Activated CD4-positive, alpha-beta T cell treated with anti-CD3 and anti-CD28 coated beads, Interleukin-2, amount 50 U/mL, for 24 hours (primary cell): Measurements from ENCODE around the gene NDRG2.
"Not testable (repeated sequence)": the region's sequence is repeated elsewhere in the genome, so short reads cannot be mapped to it uniquely, and the experiment has no call there.

Source experiments
- DNase-seq, 2 donors: peaks; one replicate each; pipeline ENCODE4 v3.0.0-alpha.2; 2020; ENCODE audit warnings: low read depth in 1 of 2, low spot score in 1 of 2

The NDRG2 gene

GRCh38 chr14:21056520-21057163 lies 31.8 kb upstream of the NDRG2 start:
- DNase-seq = no peak

GRCh38 chr14:21055432-21056117 lies 30.7 kb upstream of the NDRG2 start:
- DNase-seq = no peak

- no peak for DNase-seq
These were observed 29.9 kb upstream of the NDRG2 start for GRCh38 chr14:21054768-21055145.

- no peak for DNase-seq
These were observed 29.4 kb upstream of the NDRG2 start for GRCh38 chr14:21054123-21054767.

GRCh38 chr14:21053184-21054122 lies 28.6 kb upstream of the NDRG2 start:
- no peak for DNase-seq

- no peak for DNase-seq
These were observed 25.7 kb upstream of the NDRG2 start for GRCh38 chr14:21050597-21050996.

- no peak for DNase-seq
These were observed 24.4 kb upstream of the NDRG2 start for GRCh38 chr14:21049271-21049673.

GRCh38 chr14:21048638-21049037 lies 23.8 kb upstream of the NDRG2 start:
- DNase-seq = no peak

GRCh38 chr14:21047378-21047781 lies 22.5 kb upstream of the NDRG2 start:
- DNase-seq = no peak

GRCh38 chr14:21043974-21044618 lies 19.2 kb upstream of the NDRG2 start:
- no peak for DNase-seq

GRCh38 chr14:21043387-21043973 lies 18.6 kb upstream of the NDRG2 start:
- no peak for DNase-seq

- DNase-seq = no peak
These were observed 18.1 kb upstream of the NDRG2 start for GRCh38 chr14:21042918-21043317.

GRCh38 chr14:21041676-21042433 lies 17.0 kb upstream of the NDRG2 start, which contains the start of gene RNASE7:
Gene RNASE7, plus strand, starts transcription at chr14:21042362. Its CDS starts 631 bp downstream, at chr14:21042993.
- DNase-seq = no peak

GRCh38 chr14:21040941-21041340 lies 16.1 kb upstream of the NDRG2 start:
- not testable (repeated sequence) for DNase-seq

GRCh38 chr14:21040370-21040925 lies 15.6 kb upstream of the NDRG2 start:
- no peak for DNase-seq

GRCh38 chr14:21039585-21040369 lies 14.9 kb upstream of the NDRG2 start:
- no peak for DNase-seq

- DNase-seq = no peak
These were observed 13.9 kb upstream of the NDRG2 start for GRCh38 chr14:21038441-21039422.
